Erythroblast (primary cell): ENCODE data around the gene ATP5PD.
A peak's percentile ranks its signal among the peaks of the same experiment; 100 is the strongest.

Experiments
- GATA1 ChIP-seq: IDR thresholded peaks from 2 replicates; pipeline ENCODE4 v1.6.1; 2011; ENCODE audit warnings: low read depth, mild to moderate bottlenecking, control low read depth, low read length, moderate library complexity
- POLR2A ChIP-seq: IDR thresholded peaks from 2 replicates; pipeline ENCODE4 v1.6.1; 2011; ENCODE audit warnings: mild to moderate bottlenecking, low read length

- TF ChIP-seq POLR2A (peak; percentile 31), GATA1 (no peak)
These were observed 49.4 kb upstream of the ATP5PD start for GRCh38 chr17:75096082-75096625.
